LNCAP (cell line): Measurements from ENCODE around the gene MACF1.

Source experiments
- TF ChIP-seq, protein P1 (sequence below): fragments of 450-650 bp; IDR thresholded peaks from 2 replicates; pipeline ENCODE4 v1.5.1; 2017; ENCODE audit warnings: mild to moderate bottlenecking

The MACF1 gene

DNA sequence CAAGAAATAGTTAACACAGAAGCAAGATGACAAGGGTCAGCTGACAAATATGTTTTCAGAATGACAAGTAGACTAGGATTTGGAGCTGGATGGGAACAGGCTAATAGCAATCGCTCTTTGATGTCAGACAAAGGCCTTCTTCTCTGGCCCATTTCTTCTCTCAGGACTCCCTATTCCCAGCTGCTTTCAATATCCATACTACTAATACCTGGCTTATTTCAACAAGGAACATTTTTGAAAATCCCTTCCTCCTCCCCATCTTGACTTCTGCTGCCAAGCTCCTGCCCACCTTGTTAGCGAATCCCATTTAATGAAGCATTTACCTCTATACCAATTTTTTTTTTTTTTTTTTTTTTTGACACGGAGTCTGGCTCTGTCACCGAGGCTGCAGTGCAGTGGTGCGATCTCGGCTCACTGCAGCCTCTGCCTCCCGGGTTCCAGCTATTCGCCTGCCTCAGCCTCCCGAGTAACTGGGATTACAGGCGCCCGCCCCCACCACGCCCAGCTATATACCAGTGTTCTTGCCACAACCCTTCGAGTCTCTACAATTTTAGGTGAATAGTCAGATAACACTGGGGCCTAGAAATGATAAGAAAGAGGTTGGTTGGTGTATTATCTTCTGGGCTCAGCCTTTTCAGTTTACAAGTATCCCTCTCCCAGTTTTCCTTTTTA is 68.4 kb downstream of the MACF1 start:
- TF ChIP-seq, protein P1, sequence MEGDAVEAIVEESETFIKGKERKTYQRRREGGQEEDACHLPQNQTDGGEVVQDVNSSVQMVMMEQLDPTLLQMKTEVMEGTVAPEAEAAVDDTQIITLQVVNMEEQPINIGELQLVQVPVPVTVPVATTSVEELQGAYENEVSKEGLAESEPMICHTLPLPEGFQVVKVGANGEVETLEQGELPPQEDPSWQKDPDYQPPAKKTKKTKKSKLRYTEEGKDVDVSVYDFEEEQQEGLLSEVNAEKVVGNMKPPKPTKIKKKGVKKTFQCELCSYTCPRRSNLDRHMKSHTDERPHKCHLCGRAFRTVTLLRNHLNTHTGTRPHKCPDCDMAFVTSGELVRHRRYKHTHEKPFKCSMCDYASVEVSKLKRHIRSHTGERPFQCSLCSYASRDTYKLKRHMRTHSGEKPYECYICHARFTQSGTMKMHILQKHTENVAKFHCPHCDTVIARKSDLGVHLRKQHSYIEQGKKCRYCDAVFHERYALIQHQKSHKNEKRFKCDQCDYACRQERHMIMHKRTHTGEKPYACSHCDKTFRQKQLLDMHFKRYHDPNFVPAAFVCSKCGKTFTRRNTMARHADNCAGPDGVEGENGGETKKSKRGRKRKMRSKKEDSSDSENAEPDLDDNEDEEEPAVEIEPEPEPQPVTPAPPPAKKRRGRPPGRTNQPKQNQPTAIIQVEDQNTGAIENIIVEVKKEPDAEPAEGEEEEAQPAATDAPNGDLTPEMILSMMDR, result no peak

DNA sequence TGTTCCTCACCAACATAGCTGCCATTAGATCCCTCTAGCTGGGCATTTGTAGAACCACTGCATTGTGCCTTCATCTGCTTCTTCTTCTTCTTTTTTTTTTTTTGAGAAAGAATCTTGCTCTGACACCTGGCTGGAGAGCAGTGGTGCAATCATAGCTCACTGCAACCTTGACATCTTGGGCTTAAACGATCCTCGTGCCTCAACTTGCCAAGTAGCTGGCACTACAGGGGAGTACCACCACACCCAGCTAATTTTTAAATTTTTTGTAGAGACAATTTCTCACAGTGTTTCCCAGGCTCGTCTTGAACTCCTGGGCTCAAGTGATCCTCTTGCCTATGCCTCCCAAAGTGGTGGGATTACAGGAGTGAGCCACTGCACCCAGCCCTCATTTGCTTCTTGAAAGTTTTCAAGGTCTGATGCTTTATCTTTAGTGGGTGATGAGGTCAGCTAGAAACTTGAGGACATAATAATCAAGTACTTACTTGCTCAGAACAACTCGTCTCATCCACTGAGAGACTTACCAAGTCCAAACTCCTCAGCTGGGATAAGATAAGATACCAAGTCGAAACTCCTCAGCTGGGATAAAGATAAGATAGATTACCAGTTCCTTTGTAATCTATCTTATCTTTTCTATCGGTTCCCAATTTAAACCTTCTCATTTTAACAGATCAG is 71.5 kb downstream of the MACF1 start:
- TF ChIP-seq, protein P1, result no peak

DNA sequence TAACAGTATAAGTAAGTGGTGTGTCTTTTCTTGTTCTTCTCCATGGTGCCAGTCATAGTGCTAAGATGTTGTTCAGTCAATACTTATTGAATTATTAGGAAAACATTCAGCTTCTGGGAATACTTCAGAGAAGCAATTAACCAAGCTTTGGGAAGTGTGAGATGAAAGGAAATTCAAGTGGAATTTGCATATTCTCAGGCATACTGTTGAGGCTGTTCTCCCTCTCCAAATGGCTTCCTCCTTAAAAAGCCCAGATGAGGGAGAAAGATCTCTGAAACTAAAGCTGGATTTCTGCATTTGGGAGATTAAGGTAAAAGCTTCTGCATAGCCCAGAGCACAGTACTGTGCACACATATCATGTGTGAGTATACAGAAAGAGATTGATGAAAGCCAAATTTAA is 73.4 kb downstream of the MACF1 start:
- TF ChIP-seq, protein P1, result no peak

GRCh38 chr1:39282537-39283216 is 78.2 kb downstream of the MACF1 start:
- TF ChIP-seq, protein P1, result no peak

GRCh38 chr1:39283858-39284257 is 79.4 kb downstream of the MACF1 start:
- TF ChIP-seq, protein P1, result no peak

- TF ChIP-seq, protein P1, result no peak
Measured at GRCh38 chr1:39287541-39287940, 83.0 kb downstream of the MACF1 start.

- TF ChIP-seq, protein P1, result no peak
Measured at GRCh38 chr1:39288735-39289465, 84.4 kb downstream of the MACF1 start.
